ENCODE data around the gene FKBP11. TPM values are rescaled to one million over a fixed set of nuclear protein-coding genes. Genes with fewer than 3 reads are reported as not detected.

FKBP11 gene
- total and polyA plus RNA-seq, 2 of the 8 experiments (the other 6 are each of a cell fraction or from before 2014, with no cell fraction given), result 45.7 to 65.1 TPM

DNA sequence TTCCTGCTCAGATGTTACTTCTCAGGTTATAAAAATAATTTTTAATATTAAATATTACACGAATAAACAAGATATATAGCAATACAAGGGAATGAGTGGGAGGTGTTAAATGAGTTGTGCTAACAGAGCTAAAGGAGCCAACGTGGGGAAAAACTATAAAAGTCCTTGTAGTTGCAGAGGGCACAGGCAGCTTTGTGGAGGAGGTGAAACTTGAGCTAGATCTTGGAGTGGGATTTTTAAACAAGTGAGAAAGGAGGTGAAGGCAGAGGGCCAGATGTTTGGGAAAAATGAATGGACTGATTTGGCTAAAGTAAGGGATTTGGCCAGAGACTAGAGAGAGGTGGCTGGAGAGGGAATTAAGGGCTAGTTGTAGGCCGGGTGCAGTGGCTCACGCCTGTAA lies 5.2 kb upstream of the FKBP11 start:
- no peaks in the 10 kb centered on the region for H3K9me3 ChIP-seq (ENCODE audit: insufficient read depth in 2 of 2, low read depth in 1 of 2, low read length in 1 of 2)
- H3K27ac ChIP-seq (ENCODE audit: low read depth, low read length), result no peak overlapping the region
- no peaks in the 10 kb centered on the region for H3K23me2 ChIP-seq (ENCODE audit: low read depth, low read length)
- no peak overlapping the region for H3K18ac ChIP-seq (ENCODE audit: extremely low read depth, low read length)
- H4K8ac ChIP-seq (ENCODE audit: extremely low read depth, insufficient read depth, low read length), result no peak overlapping the region
- DNase-seq (ENCODE audit: low read depth in 1 of 2, low spot score in 2 of 2) (no peak), FAIRE-seq (no peak)
- no peak overlapping the region for H3K56ac ChIP-seq (replicated peaks; ENCODE audit: insufficient read length, low read depth, low read length)
- 95% methylated on average over 4 of the region's 4 CpGs; no CpG with 5 or more reads in 1 of the 2 experiments for WGBS, 2 experiments (ENCODE audit: extremely low coverage in 1 of 2, insufficient coverage in 1 of 2, insufficient read length in 1 of 2, insufficient replicate concordance in 2 of 2, low coverage in 1 of 2, low lambda C conversion rate in 2 of 2, missing lambda C conversion rate in 1 of 2)
- H4K20me1 ChIP-seq (replicated peaks in 1 of 2; ENCODE audit: control insufficient read depth in 1 of 2, insufficient read depth in 2 of 2, low read length in 2 of 2), result peaks cover 8 to 10% of the 10 kb centered on the region in 2 experiments
- H3K4me3 ChIP-seq (ENCODE audit: extremely low read depth in 1 of 4, insufficient read depth in 2 of 4, low read depth in 3 of 4, low read length in 4 of 4), result no peak overlapping the region
- H3K9ac ChIP-seq (replicated peaks in 1 of 4; ENCODE audit: extremely low read depth in 1 of 4, low read depth in 3 of 4, low read length in 3 of 4), result no peak overlapping the region
- POLR2A ChIA-PET (ENCODE audit: partially characterized antibody), result interaction anchor here (0.8 to 8.6 kb wide), 4 partner anchors 8 to 96 kb away, joined by 4 to 49 read pairs (median 4); partner anchors contain the start of gene FKBP11
- no peak overlapping the region for H3K4me2 ChIP-seq (ENCODE audit: insufficient read depth in 1 of 2, low read depth in 2 of 2, low read length in 2 of 2)
- H4K5ac ChIP-seq (ENCODE audit: insufficient read length, low read depth, low read length), result no peak overlapping the region
- no peak overlapping the region for H4K91ac ChIP-seq (replicated peaks; ENCODE audit: insufficient read length, low read length)
- H2BK120ac ChIP-seq (replicated peaks; ENCODE audit: low read depth, low read length), result no peak overlapping the region
- H3K36me3 ChIP-seq (ENCODE audit: control insufficient read depth in 2 of 4, insufficient read depth in 4 of 4, low read length in 3 of 4), result peaks cover 22 to 57% (median 33%) of the 10 kb centered on the region in 4 experiments; a peak in 7 of 8 replicates
- H2BK20ac ChIP-seq (ENCODE audit: low read length), result no peak overlapping the region
- no peaks in the 10 kb centered on the region for H3K27me3 ChIP-seq (replicated peaks in 1 of 4; ENCODE audit: control insufficient read depth in 3 of 4, extremely low read depth in 1 of 4, insufficient read depth in 3 of 4, low read length in 3 of 4)
- CTCF ChIA-PET (ENCODE audit: partially characterized antibody), result interaction anchor here (0.8 to 20.2 kb wide), 12 partner anchors 6 to 111 kb away, joined by 3 to 280 read pairs (median 4); partner anchors contain the start of genes ARF3, DDX23 and WNT1
- H2BK5ac ChIP-seq (ENCODE audit: low read depth, low read length), result no peak overlapping the region
- H2AK5ac ChIP-seq (ENCODE audit: low read depth, low read length), result no peak overlapping the region
- TF ChIP-seq POU5F1 (IDR thresholded peaks at IDR 0.05; ENCODE audit: low read depth, low read length) (no peak), RNF2 (IDR thresholded peaks at IDR 0.05; ENCODE audit: borderline replicate concordance, low read depth, low read length, missing control alignments, poor library complexity, severe bottlenecking) (no peak), SUZ12 (IDR thresholded peaks at IDR 0.05; ENCODE audit: low read length) (no peak), JUND (IDR thresholded peaks at IDR 0.05; ENCODE audit: low read length) (no peak)
- H3K79me1 ChIP-seq (ENCODE audit: low read depth, low read length), result no peaks in the 10 kb centered on the region
- no peaks in the 10 kb centered on the region for H3K79me2 ChIP-seq (ENCODE audit: control insufficient read depth in 1 of 2, insufficient read depth in 2 of 2, low read length in 2 of 2)
- H2BK15ac ChIP-seq (ENCODE audit: low read length), result no peak overlapping the region
- peaks cover 0 to 5% (median 1%) of the 10 kb centered on the region in 4 experiments; a peak in 3 of 7 replicates for H3K4me1 ChIP-seq (replicated peaks in 1 of 4; ENCODE audit: control insufficient read depth in 3 of 4, insufficient read depth in 4 of 4, low read length in 3 of 4)
- H2AFZ ChIP-seq (ENCODE audit: low read length), result no peak overlapping the region
- H3K4ac ChIP-seq (replicated peaks; ENCODE audit: insufficient read length, low read depth, low read length), result no peak overlapping the region
- H3K23ac ChIP-seq (ENCODE audit: insufficient read length), result no peak overlapping the region
- H3K14ac ChIP-seq (ENCODE audit: insufficient read length), result no peak overlapping the region
- no peak overlapping the region for H2BK12ac ChIP-seq (ENCODE audit: low read depth, low read length)

Data from H1 (cell line).